ENCODE data around the gene IGF2R.

Gene IGF2R

DNA sequence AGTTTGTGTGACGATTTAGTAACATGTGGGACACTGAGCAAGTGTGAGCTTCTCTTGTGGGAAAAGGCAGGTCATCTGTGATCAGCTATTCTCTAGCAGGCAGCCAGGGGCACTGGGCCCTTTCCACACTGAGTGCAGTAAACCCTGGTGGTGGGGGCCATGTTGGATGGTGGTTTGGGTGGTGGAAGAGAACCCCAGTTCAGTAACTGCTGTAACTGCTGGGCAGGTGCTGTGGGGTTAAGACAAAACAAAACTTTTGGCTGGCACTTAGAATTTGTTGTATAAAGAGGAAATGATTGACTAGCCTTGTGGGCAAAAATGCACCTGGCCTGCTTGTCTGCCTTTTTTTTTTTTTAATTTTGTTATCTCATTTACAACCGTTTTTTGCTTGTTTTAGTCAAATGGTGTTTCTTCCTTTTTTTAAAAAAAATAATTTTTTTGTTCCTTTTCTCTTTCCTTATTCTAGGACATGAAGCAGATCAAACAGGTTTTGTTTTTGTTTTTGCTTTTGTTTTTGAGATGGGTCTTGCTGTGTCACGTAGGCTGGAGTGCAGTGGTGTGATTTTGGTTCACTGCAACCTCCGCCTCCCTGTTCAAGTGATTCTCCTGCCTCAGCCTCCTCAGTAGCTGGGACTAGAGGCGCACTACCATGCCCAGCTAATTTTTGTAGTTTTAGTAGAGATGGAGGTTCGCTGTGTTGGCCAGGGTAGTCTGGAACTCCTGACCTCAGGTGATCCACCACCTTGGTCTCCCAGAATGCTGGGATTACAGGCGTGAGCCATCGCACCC is 59.8 kb downstream of the IGF2R start:
- DNase-seq (ENCODE audit: low read depth) = no peak

DNA sequence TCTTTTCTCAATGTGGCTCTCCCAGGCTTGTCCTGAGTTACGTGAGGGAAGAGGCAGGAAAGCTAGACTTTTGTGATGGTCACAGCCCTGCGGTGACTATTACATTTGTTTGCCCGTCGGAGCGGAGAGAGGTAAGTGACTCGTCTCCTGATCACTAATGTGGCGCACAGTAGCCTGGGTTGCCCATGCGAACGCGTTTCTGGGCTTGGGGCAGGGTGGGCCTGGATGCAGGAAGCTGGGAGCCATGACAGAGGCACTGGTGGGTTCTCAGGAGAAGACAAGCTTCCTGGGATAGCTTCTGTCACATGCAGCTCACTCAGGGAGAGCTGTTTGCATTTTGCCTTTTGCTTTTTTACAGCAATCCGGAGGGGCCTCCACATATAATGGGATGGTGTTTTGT is 60.6 kb downstream of the IGF2R start:
- no peak for DNase-seq (ENCODE audit: low read depth)

DNA sequence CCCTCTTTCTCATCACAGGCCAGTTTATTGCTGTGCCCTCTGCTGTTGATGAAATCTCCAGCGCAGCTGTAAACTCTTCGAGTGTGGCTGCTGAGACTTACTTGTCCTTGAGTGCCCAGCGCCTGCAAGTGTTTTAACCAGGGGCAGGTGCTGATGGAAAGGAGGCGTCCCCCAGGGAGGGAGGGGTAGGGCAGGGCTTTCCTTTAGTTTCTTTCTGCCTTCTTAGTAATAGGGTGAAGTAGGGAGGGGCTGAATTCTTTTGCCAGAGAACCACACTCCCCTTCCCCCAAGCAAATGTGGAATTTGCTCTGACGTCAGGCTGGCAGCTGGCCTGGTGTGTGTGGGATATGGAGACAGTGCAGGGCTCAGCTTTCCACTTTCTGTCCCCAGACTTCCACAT is 61.2 kb downstream of the IGF2R start:
- DNase-seq (ENCODE audit: low read depth) = no peak

DNA sequence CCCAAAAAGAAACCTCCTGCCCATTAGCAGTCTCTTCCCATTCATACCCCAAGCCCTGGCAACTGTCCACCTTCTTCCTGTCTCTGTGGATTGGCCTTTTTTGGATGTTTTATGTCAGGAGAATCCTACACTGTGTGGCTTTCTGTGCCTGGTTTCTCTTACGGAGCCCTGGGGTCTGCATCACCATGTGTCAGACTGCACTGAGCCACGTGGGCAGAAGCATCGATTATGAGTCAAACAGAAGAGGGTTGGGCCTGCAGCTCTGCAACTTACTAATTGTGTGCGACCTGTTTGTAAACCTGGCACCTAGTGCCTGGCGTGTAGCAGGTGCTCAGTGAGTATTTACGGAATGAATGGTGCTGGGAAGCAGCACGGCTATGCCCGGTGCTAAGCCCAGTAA is 62.6 kb downstream of the IGF2R start:
- DNase-seq (ENCODE audit: low read depth) = no peak

DNA sequence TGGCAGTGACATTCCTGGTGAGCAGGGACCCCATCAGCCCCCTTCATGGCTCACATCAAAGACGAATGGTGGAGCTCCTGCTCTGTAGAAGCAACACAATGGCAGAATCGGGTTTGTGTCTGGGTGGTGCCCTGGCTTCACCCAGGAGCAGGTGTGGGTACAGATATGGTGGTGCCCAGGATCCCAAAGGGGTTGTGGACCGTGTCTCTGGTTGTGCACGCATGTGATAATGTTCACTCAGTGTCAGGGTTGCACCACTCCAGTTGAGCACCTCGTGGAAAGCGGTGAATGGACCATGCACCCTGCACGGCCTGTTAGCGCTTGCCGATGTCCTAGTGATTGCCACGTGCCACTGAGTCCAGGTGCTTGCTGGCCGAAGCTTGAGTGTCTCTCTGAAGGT is 63.0 kb downstream of the IGF2R start:
- DNase-seq (ENCODE audit: low read depth) = no peak

DNA sequence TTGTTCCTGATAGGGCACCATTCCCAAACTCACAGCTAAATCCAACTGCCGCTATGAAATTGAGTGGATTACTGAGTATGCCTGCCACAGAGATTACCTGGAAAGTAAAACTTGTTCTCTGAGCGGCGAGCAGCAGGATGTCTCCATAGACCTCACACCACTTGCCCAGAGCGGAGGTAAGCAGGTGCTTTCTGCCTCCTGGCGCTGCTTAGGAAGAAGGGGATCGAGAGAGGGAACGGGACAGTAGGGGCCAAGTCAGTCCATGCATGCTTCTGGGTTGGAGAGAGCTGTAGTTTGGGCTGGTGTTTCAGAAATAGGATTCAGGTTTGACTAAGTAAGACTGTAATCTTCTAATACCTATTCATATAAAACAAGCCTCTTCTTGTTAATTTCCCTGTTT is 63.7 kb downstream of the IGF2R start:
- DNase-seq (ENCODE audit: low read depth) = no peak

DNA sequence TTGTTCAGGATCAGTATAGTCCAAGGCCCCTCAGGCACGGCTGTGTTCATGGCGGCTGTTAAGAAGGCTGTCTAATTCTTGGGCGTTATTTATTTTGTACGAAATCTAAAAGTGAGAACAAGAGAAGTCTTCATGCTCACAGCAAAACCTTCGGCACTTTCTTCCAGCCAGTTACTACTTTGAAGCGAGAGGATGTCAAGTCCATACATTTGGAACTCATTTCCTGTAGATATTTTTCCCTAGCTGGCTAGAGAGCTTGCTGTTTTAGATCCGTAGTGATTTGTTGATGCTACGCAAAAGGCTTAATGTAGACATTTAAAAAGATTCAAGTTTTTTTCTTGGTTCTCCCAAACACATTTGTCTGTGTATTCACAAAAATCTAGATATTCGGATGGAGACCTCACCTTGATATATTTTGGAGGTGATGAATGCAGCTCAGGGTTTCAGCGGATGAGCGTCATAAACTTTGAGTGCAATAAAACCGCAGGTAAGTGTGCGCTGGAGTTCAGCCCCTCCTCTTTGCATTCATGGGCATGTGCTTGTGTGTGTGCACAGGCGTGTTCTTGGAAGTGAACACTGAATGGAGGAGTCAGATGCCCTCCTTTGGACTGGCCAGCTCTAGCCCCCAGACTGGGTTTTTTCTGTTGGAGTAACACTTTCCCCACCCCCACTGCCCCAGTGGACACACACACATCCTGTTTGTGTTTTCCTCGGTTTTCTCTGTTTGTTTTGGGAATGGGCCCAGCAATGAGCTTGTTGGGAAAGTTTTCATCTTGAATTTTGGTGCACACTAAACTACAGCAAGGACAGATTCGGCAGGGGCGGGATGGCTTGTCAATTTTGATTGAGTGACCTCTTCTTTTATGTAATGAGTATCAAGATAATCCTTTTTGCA is 65.4 kb downstream of the IGF2R start:
- DNase-seq (ENCODE audit: low read depth) = no peak

DNA sequence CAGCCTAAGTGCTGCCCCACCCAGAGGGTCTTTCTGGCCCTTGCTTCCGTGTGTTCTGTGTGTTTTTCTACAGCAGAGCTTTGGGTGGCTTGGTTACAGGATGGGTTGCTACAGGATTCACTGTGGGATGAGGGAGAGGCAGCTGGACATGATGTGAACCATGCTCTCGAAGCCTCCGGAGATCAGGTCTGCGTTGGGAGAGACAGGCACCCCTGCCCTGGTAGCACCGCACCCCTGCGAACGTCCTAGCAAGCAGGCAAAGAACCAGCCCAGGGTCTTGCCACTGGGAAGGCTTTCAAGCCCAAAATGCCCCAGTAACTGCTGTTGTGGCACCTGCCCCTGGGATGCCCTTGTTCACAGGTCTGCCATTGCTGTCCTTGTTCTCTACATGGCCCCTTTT is 66.4 kb downstream of the IGF2R start:
- no peak for DNase-seq (ENCODE audit: low read depth)

DNA sequence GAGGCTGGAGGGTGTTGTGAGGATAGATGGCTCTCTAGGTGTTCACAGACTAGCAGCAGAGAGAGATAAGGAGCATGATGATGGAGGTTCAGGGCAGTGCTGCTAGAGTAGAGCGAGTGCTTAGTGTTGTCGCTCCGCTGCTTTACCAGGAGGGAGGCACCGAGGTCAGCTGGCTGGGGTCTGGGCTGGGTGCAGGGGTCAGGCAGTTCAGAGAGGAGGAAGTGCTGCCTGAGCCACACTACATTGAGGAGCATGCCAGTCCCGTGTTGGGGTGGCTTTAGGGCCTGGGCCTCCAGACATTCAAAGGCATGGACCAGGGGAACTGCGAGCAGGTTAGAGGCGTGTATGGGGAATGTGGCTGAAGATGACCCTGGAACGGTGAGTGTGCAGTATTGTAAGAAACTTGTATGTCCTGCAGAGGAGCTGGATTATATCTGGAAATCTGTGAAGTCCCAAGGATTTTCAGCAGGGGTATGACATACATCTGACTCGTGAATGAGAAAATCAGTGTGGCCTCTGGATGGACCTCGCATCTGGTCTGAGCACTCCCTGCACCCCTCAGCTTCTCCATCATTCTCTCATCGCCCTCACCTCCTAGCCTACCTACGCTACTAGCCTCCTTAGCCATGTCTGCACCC is 66.9 kb downstream of the IGF2R start:
- no peak for DNase-seq (ENCODE audit: low read depth)

DNA sequence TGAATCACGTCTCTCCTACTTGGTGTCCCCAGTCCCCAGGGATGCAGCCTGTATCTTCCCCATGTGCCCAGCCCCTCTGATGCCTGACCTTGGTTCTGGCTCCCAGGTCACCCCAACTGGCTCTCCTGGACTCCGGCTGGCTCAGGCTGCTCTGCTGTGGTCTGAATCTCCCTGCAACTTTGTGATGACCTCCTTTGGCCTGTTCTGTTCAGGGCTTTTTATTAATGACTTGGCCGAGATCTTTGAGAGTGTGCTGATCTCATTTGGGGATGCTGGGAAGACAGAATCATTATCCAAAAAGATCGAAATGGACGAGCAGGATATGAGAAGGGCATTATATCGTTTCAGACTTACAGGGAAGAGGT is 67.4 kb downstream of the IGF2R start:
- no peak for DNase-seq (ENCODE audit: low read depth)

DNA sequence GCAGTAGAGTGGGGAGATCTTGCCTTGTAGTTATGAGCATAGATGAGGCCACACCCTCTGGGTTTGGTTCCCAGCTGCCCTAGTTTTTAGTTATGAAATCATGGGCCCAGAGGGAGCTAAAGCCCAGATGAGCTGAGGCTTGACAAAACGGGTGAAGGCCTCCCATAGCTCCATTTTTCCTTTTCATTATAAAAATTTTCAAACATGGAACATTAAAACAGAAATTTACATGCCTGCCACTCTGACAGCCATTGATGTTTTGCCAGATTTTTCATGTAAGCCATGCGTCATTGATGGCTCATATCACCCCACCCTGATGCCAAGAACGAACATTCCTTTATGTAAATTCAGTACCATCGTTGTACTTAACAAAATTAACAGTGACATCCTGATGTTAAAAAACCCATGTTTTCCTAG is 67.9 kb downstream of the IGF2R start:
- DNase-seq (ENCODE audit: low read depth) = no peak

DNA sequence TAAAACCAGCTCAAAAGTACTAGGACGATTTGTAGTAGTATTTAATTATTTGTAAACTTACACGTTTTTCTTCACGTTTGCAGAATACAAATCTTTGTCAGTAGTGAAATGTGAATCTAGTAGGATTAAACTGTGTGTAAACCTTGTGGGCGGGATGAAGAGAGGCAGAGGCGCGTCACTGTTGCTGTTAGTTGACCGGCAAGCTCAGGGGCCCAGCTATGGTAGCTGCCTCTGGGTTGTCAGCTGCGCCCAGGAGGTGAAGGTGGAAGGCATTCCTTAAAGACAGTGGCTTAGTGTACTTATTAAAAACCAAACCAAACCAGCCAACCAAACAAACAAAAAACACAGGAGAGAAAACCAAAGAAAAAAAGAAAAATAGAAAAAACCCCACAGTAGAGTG is 69.6 kb downstream of the IGF2R start:
- no peak for DNase-seq (ENCODE audit: low read depth)

DNA sequence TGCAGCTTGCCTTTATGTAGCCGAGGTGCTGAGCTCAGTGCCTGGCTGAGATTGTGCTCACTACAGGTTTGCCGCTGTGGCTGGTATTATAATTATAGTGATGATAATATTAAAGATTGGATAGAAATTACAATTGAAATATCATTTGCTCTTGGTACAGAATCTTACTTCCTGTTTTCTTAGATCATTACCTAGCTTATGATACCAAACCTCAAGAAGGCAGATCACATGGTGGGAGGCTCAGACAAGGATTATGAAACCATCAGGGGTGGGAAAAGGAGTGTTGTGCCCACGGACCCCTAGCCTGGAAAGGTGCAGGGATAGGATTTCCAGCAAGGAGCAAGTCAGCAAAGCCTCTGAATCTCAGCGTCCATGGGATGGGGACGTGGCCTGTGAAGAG is 70.6 kb downstream of the IGF2R start:
- DNase-seq (ENCODE audit: low read depth) = no peak

DNA sequence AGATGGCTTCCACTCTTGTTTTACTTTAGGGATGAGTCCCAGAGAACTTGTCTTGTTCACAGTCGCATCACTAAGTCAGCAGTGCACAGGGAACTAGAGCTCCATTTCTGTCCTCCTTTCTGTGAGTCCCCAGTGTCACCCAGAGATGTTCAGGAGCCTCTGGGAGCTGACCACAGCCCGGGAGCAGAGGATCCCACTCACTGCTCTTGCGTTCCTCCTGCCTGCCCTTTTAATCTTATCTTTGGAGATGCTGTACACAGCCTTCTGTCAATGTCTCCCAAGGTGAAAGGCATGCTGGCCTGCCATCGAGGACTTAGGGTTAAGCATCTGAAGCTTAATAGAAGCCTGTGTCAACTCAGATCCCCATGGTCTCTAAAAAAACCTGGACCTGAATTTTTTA is 71.2 kb downstream of the IGF2R start:
- DNase-seq (ENCODE audit: low read depth) = no peak

DNA sequence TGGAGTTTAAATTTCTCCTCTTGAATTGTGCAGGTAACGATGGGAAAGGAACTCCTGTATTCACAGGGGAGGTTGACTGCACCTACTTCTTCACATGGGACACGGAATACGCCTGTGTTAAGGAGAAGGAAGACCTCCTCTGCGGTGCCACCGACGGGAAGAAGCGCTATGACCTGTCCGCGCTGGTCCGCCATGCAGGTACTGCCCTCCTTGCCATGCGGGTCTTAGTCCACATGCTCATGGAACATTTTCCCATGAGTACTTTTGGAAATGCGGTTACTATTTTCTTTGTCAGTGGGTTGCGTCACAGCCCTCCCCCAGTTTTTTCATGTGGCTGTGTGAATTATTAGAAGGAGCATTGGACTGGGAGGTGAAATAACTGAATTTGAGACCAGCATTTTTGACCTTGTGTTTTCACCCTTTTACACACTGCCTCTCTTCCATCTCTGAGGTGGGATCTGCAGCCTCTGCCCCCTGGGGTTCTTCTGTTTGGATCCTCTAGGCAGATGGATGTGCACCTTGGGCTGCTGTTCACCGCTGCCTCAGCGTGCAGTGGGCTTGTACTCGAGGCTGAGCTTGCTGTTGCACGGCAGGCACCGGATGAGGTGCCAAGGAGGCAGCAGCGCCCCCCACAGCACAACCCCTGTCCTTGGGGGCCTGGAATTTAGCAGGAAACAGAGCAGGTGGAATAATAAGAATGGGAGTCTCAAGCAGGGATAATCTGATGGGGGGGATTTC is 71.8 kb downstream of the IGF2R start:
- DNase-seq (ENCODE audit: low read depth) = no peak

DNA sequence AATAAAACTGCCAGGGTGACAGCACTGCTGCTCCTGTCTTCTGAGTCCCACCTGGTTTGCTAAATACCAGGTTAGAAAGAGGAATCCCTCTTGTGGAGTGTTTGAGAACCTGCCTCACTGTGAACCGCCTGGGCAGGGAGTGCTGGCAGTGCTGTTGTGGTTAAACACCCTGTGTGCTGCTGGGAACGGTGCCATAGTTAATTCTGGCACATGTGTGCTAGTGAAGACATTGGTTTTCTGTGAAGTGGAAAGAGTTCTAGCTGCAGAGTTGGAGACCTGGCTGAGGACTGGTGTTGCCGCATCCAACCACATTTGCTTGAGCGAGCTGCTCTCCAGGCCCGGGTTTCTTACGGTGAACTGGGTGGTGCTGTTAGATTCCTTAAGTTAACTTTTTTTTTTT is 72.7 kb downstream of the IGF2R start:
- DNase-seq (ENCODE audit: low read depth) = no peak

DNA sequence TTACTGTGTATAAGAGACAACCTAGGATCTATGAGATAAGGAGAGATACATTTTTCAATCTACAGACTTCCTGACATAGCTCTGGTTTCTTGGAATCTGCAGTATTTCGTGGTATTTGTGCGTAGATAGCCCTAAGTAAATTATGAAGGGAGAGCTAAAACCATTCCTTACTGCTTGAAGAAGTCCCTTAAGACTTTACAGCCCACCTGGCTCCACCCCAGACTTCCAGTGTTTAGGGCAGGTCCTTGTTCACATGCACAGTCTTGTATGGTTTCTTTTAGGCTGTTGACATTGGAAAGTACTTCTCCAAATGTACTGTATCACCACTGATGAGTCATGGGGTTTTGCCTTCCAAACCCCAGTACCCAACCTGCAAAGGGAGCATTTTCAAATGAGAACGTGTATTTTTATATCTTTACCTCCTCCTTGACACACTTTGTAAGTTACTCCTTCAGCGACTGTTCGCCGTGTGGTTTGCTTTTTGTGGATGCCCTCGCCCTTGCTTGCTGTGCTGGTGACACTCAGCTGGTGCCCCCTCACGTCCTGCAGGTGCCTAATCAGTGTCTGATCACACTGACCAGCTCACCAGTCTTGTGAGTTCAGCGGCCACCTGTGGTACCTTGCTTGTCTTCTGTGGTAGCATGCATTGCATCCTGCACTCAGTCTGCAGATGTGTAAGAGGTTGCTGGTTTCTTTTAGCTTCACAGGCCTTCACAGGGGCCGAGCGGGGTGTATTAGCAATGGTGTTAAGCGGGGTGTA is 73.3 kb downstream of the IGF2R start:
- DNase-seq (ENCODE audit: low read depth) = no peak

DNA sequence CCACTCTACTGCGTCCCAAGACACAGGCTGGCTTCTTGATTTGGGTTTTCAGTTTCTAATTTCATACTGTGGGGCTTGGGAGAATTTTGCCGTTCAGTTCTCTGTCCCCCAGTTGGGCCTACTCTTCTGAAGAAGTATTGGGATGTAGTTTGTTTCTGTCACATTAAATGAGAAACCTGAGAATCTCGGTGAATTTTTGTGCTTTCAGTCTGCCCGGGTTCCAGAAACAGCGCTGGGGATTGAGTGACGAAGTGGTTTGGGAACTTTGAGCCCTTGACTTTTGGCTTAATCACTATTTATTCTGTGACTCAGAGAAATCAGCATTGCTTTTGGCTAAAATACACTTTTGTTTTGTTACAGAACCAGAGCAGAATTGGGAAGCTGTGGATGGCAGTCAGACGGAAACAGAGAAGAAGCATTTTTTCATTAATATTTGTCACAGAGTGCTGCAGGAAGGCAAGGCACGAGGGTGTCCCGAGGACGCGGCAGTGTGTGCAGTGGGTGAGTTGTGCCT is 74.0 kb downstream of the IGF2R start:
- DNase-seq (ENCODE audit: low read depth) = no peak

DNA sequence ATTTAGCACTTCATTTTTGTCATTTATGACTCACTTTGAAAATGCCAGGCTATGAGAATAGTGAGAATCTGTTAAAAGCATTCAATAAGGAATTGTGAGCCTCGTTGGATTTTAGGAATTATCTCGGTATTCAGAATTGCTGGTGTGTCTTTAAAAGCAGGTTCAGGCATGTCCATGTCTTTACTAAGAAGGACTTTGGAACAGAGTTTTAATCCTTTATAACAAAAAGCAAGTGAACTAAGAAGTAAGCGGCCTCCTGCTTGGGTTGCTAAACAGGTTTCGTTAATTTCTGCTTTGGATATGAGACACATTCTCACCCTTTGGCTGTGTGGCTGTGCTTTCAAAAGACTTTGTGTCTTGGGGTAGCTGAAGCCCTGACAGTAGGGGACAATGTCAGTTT is 74.9 kb downstream of the IGF2R start:
- no peak for DNase-seq (ENCODE audit: low read depth)

DNA sequence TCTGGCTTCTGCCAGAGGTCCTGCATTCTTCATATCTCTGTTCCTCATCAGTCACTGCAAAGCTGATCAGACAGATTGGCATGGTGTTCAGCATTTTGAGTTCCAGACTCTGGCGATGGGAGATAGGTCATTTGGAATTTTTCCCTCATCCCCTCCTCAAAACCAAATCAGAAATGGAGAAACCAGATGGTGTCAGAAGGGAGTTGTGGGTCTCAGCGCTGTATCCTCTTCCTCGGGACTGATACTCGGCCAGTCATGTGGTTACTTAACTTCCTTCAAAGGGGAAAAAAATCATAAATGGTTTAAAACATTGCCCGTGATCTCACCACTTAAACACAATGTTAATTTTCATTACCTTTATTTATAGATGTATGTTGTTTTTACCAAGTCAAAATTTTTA is 75.8 kb downstream of the IGF2R start:
- DNase-seq (ENCODE audit: low read depth) = no peak

DNA sequence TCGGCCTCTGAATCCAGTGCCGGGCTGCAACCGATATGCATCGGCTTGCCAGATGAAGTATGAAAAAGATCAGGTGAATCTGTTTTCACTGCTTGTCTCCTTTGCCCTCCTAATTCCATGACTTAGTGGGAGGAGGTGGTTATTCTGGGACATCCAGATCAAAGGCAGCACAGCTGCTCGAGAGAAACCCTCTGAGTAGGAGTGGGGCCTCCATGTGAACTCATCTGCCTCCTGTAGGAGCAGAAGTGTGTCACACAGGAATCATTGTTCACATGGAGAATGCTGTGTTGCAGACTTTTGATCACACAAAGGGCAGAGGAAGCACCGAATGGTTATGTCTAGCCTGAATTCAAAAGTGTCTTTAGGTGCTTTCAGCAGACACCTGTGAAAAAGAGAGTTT is 79.6 kb downstream of the IGF2R start:
- no peak for DNase-seq (ENCODE audit: low read depth)
